ENCODE data around the gene INO80B.

DNA sequence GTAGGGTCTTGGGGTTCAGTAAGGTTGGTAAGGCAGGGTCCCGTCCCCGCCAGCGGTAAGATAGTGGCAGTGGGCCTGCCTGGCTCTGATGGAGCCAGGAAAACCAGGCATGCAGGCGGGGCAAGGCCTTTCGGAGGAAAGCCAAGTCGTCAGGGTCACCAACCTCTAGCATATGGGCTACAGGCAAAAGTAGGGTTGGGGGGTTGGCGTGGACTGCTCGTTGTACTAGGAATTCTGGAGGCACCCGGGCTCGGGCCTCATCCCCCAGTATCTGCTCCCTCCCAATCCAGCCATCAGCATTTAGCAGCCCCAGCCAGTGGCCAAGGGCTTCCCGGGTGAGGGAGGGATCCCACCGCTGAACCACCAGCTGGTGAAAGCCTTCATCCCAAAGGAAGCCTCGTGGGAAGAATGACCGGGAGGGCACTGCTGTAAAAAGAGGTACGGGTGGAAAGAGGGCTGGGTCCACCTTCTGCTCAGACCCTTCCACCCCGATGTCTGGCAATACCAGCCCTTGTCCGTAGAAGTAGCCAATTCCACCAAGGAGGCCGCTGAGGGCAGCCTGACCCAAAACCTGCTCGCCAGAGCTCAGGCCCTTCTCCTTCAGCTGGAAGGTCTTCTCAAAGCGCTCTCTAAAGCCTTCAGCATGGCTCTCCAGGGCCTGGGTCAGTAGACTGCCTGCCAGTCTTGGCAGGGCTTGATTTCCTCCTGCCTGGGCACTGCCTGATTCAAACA is 7.3 kb downstream of the INO80B start:
- TF ChIP-seq, protein P1, sequence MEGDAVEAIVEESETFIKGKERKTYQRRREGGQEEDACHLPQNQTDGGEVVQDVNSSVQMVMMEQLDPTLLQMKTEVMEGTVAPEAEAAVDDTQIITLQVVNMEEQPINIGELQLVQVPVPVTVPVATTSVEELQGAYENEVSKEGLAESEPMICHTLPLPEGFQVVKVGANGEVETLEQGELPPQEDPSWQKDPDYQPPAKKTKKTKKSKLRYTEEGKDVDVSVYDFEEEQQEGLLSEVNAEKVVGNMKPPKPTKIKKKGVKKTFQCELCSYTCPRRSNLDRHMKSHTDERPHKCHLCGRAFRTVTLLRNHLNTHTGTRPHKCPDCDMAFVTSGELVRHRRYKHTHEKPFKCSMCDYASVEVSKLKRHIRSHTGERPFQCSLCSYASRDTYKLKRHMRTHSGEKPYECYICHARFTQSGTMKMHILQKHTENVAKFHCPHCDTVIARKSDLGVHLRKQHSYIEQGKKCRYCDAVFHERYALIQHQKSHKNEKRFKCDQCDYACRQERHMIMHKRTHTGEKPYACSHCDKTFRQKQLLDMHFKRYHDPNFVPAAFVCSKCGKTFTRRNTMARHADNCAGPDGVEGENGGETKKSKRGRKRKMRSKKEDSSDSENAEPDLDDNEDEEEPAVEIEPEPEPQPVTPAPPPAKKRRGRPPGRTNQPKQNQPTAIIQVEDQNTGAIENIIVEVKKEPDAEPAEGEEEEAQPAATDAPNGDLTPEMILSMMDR (IDR thresholded peaks at IDR 0.05), result no peak
- TF ChIP-seq POLR2A (IDR thresholded peaks at IDR 0.05), result no peak
- TF ChIP-seq EP300 (IDR thresholded peaks at IDR 0.05), result no peak

Data from ovary (tissue), 3 donors.